PC-3 (cell line): ENCODE results near the gene PLEKHM3.

Experiments used
- EZH2phosphoT487 ChIP-seq: fragments of 300-600 bp; sonication (generic); IDR thresholded peaks from 2 replicates; pipeline ENCODE4 v1.6.1; 2018; ENCODE audit warnings: mild to moderate bottlenecking, antibody characterized with exemption, low read length, borderline replicate concordance
- TF ChIP-seq, protein P1 (sequence below): fragments of 300-600 bp; sonication (generic); conservative IDR thresholded peaks from 2 replicates; pipeline ENCODE4 v1.5.1; 2017; ENCODE audit warnings: antibody characterized with exemption, low read depth, mild to moderate bottlenecking, low read length

DNA sequence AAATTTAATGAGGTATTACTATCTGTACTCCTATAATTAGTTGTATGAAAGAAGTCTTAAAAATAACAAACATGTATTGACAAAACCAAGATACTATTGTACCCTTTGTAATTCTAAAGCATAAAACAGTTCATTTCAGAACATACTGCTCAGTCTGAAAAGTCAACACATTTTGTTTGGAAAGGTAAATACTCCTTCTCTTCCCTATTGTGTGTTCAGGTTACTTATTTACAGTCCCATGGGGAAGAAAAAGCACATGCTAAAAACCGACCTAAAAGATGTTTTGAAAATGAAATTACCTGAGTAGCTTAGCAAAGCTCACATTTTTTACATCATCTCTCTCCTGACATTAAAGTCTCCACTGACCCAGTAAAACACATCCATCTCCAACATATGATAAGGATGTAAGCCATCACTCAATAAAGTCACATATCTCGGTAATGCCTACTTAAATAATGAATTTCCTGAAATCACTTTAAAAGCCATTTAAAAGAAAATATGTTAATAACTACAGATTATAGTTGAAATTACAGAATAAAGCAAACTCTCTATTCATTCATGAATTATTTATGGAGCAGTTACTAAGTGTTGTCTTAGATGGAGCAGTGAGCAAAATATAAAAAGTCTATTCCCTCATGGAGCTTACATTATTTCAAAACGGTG lies 180.0 kb downstream of the PLEKHM3 start:
- TF ChIP-seq, protein P1, sequence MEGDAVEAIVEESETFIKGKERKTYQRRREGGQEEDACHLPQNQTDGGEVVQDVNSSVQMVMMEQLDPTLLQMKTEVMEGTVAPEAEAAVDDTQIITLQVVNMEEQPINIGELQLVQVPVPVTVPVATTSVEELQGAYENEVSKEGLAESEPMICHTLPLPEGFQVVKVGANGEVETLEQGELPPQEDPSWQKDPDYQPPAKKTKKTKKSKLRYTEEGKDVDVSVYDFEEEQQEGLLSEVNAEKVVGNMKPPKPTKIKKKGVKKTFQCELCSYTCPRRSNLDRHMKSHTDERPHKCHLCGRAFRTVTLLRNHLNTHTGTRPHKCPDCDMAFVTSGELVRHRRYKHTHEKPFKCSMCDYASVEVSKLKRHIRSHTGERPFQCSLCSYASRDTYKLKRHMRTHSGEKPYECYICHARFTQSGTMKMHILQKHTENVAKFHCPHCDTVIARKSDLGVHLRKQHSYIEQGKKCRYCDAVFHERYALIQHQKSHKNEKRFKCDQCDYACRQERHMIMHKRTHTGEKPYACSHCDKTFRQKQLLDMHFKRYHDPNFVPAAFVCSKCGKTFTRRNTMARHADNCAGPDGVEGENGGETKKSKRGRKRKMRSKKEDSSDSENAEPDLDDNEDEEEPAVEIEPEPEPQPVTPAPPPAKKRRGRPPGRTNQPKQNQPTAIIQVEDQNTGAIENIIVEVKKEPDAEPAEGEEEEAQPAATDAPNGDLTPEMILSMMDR, result no peak
- TF ChIP-seq EZH2phosphoT487, result no peak
